SK-N-SH (cell line): ENCODE measurements around the gene ANHX.

ENCODE experiments used
- CTCF ChIP-seq: fragments of 200-600 bp; sonication (generic); IDR thresholded peaks from 2 replicates; pipeline ENCODE4 v1.6.1; 2017; ENCODE audit warnings: antibody characterized with exemption, mild to moderate bottlenecking, moderate library complexity
- TF ChIP-seq, protein P1 (sequence below): IDR thresholded peaks from 2 replicates; pipeline ENCODE4; 2012
- TF ChIP-seq, protein P2 (sequence below): IDR thresholded peaks from 2 replicates; pipeline ENCODE4 v1.6.1; 2012; ENCODE audit warnings: mild to moderate bottlenecking, low read depth, low read length, moderate library complexity

DNA sequence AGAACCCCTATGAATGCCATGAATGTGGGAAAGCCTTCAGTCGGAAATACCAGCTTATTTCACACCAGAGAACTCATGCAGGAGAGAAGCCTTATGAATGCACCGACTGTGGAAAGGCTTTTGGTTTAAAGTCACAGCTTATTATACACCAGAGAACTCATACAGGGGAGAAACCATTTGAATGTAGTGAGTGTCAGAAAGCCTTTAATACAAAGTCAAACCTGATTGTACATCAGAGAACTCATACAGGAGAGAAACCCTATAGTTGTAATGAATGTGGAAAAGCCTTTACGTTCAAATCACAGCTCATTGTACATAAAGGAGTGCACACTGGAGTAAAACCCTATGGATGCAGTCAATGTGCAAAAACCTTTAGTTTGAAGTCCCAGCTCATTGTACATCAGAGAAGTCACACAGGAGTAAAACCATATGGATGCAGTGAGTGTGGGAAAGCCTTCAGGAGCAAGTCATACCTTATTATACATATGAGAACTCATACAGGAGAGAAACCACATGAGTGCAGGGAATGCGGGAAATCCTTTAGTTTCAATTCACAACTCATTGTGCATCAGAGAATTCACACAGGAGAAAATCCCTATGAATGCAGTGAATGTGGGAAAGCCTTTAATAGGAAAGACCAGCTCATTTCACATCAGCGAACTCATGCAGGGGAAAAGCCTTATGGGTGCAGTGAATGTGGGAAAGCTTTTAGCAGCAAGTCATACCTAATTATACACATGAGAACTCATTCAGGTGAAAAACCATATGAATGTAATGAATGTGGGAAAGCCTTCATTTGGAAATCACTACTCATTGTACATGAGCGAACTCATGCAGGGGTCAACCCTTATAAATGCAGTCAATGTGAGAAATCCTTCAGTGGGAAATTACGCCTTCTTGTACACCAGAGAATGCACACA lies 32.1 kb downstream of the ANHX start:
- TF ChIP-seq CTCF: no peak
- TF ChIP-seq, protein P1, sequence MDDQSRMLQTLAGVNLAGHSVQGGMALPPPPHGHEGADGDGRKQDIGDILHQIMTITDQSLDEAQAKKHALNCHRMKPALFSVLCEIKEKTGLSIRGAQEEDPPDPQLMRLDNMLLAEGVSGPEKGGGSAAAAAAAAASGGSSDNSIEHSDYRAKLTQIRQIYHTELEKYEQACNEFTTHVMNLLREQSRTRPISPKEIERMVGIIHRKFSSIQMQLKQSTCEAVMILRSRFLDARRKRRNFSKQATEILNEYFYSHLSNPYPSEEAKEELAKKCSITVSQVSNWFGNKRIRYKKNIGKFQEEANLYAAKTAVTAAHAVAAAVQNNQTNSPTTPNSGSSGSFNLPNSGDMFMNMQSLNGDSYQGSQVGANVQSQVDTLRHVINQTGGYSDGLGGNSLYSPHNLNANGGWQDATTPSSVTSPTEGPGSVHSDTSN: no peak
- TF ChIP-seq, protein P2, sequence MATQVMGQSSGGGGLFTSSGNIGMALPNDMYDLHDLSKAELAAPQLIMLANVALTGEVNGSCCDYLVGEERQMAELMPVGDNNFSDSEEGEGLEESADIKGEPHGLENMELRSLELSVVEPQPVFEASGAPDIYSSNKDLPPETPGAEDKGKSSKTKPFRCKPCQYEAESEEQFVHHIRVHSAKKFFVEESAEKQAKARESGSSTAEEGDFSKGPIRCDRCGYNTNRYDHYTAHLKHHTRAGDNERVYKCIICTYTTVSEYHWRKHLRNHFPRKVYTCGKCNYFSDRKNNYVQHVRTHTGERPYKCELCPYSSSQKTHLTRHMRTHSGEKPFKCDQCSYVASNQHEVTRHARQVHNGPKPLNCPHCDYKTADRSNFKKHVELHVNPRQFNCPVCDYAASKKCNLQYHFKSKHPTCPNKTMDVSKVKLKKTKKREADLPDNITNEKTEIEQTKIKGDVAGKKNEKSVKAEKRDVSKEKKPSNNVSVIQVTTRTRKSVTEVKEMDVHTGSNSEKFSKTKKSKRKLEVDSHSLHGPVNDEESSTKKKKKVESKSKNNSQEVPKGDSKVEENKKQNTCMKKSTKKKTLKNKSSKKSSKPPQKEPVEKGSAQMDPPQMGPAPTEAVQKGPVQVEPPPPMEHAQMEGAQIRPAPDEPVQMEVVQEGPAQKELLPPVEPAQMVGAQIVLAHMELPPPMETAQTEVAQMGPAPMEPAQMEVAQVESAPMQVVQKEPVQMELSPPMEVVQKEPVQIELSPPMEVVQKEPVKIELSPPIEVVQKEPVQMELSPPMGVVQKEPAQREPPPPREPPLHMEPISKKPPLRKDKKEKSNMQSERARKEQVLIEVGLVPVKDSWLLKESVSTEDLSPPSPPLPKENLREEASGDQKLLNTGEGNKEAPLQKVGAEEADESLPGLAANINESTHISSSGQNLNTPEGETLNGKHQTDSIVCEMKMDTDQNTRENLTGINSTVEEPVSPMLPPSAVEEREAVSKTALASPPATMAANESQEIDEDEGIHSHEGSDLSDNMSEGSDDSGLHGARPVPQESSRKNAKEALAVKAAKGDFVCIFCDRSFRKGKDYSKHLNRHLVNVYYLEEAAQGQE: no peak
